K562 (cell line): Measurements from ENCODE around the gene QRFP. TPM values are rescaled to one million over a fixed set of nuclear protein-coding genes. Genes with fewer than 3 reads are reported as not detected.

Source experiments
- KLF10 ChIP-seq: fragments of 250-450 bp; sonication (Bioruptor Pico); IDR thresholded peaks from 2 replicates; pipeline ENCODE4 v1.6.1; 2021; ENCODE audit warnings: matching md5 sums
- UBTF ChIP-seq, 2 experiments: IDR thresholded peaks; 2 replicates each; pipeline ENCODE4 v1.6.1; 2012; ENCODE audit warnings: improper control_type of control experiment in 2 of 2, low read depth in 2 of 2, low read length in 2 of 2, borderline replicate concordance in 1 of 2
- ZNF408 ChIP-seq: fragments of 250-450 bp; sonication (Bioruptor Pico); IDR thresholded peaks from 2 replicates; pipeline ENCODE4 v1.4.0; 2020; ENCODE audit warnings: low read depth, mild to moderate bottlenecking, moderate library complexity
- ZNF609 ChIP-seq: sonication (generic); formaldehyde crosslinking; IDR thresholded peaks from 2 replicates; pipeline ENCODE4 v1.8.1; 2023; ENCODE audit warnings: missing genetic modification reagents, mild to moderate bottlenecking, borderline replicate concordance
- ZNF644 ChIP-seq: fragments of 200-800 bp; sonication (Bioruptor generic); IDR thresholded peaks from 2 replicates; pipeline ENCODE4 v1.6.1; 2016; ENCODE audit warnings: low read depth, missing genetic modification characterization, missing compliant biosample characterization
- polyA plus RNA-seq, 8 experiments: library from polyadenylated mRNA; depleted of rRNA in 4 of 8; stranded (reverse) in 5 of 8; unstranded in 3 of 8; fragments of >200 nt; fragmentation: Nextera tagmentation in 2 of 8; fragmentation: Illumina TruSeq in 1 of 8; extraction: Ambion mirVana in 2 of 8; extraction: Trizol in 1 of 8; gene quantifications; 2 replicates each; pipeline versions ENCODE4 v1.2.1 to v1.2.3, GENCODE V29; 2011 to 2014; ENCODE audit warnings: inconsistent platforms in 1 of 8, missing spikeins in 1 of 8
- total RNA-seq, 7 experiments: library from RNA; depleted of rRNA in 6 of 7; stranded (reverse); fragments of >200 nt in 6 of 7; fragmentation: Illumina TruSeq in 2 of 7; extraction: Trizol in 2 of 7; gene quantifications; 2 replicates each; pipeline versions ENCODE4 v1.2.1 to v1.2.3, GENCODE V29; 2011 to 2021; ENCODE audit warnings: low replicate concordance in 1 of 7

The QRFP gene
- total and polyA plus RNA-seq, 9 of the 15 experiments (the other 6 are each of a cell fraction or from before 2014, with no cell fraction given): not detected

- TF ChIP-seq UBTF (IDR thresholded peaks at IDR 0.05; ENCODE audit: borderline replicate concordance in 1 of 2, low read depth in 2 of 2, low read length in 2 of 2) (no peak), ZNF408 (CRISPR knock-in tag) (no peak), ZNF609 (CRISPR knock-in tag) (no peak), ZNF644 (no peak), KLF10 (CRISPR knock-in tag) (no peak)
These were observed 49.0 kb downstream of the QRFP start (continued) for GRCh38 chr9:130847306-130848217.
